H1 (cell line): ENCODE data around the gene ARAP3. TPM values are rescaled to one million over a fixed set of nuclear protein-coding genes. Genes with fewer than 3 reads are reported as not detected.
A peak's percentile ranks its signal among the peaks of the same experiment; 100 is the strongest.

Source experiments
- ASH2L ChIP-seq: fragments of 200-600, 300-600 bp; sonication (generic); IDR thresholded peaks from one replicate; pipeline ENCODE4 v1.7.1; 2017; ENCODE audit warnings: low read length
- CTBP2 ChIP-seq: IDR thresholded peaks from 2 replicates; pipeline ENCODE4 v1.7.0; 2011; ENCODE audit warnings: borderline replicate concordance, mild to moderate bottlenecking, moderate library complexity, mixed read lengths, low read length; ENCODE audit not compliant: insufficient read depth, insufficient read length
- FOSL1 ChIP-seq: IDR thresholded peaks from 2 replicates; pipeline ENCODE4 v1.6.1; 2011; ENCODE audit warnings: mild to moderate bottlenecking, low read depth, low read length, moderate library complexity; ENCODE audit not compliant: insufficient read depth
- HDAC2 ChIP-seq, 2 experiments: fragments of 300-600 bp in 1 of 2; sonication (generic) in 1 of 2; IDR thresholded peaks; 2 replicates each; pipeline ENCODE4 v1.6.1; 2011 to 2012; ENCODE audit warnings: low read depth in 2 of 2, low read length in 2 of 2, mild to moderate bottlenecking in 2 of 2, moderate library complexity in 2 of 2, borderline replicate concordance in 1 of 2, inconsistent platforms in 1 of 2
- POLR2AphosphoS5 ChIP-seq: IDR thresholded peaks from 2 replicates; pipeline ENCODE4 v1.6.1; 2011; ENCODE audit warnings: low read depth, low read length
- RAD21 ChIP-seq, 2 experiments: IDR thresholded peaks in 1 of 2; conservative IDR thresholded peaks in 1 of 2; 2 replicates each; pipeline ENCODE4 v1.6.1; 2011; ENCODE audit warnings: low read depth in 2 of 2, low read length in 2 of 2, improper control_type of control experiment in 1 of 2, inconsistent platforms in 1 of 2, mild to moderate bottlenecking in 1 of 2, moderate library complexity in 1 of 2
- SAP30 ChIP-seq: fragments of 300-600 bp; sonication (generic); IDR thresholded peaks from 2 replicates; pipeline ENCODE4 v1.7.1; 2012; ENCODE audit warnings: low read length, moderate library complexity, mild to moderate bottlenecking, inconsistent platforms; ENCODE audit not compliant: insufficient read depth, insufficient replicate concordance
- SP1 ChIP-seq: IDR thresholded peaks from 2 replicates; pipeline ENCODE4 v1.6.1; 2011; ENCODE audit warnings: low read depth, low read length
- SP4 ChIP-seq: IDR thresholded peaks from 2 replicates; pipeline ENCODE4 v1.6.1; 2012; ENCODE audit warnings: low read length, inconsistent platforms
- SUZ12 ChIP-seq: fragments of 200-600 bp; sonication (generic); IDR thresholded peaks from 2 replicates; pipeline ENCODE4 v1.6.1; 2012; ENCODE audit warnings: mild to moderate bottlenecking, inconsistent platforms, low read length, moderate library complexity, mixed read lengths
- TAF1 ChIP-seq: IDR thresholded peaks from 2 replicates; pipeline ENCODE4 v1.6.1; 2011; ENCODE audit warnings: mild to moderate bottlenecking, low read depth, low read length
- TAF7 ChIP-seq: optimal IDR thresholded peaks from 2 replicates; pipeline ENCODE3; 2011; ENCODE audit warnings: low read depth, mild to moderate bottlenecking, inconsistent platforms, low read length, moderate library complexity, borderline replicate concordance
- polyA plus RNA-seq, 7 experiments: library from polyadenylated mRNA; depleted of rRNA in 3 of 7; stranded (reverse) in 5 of 7; unstranded in 2 of 7; fragments of >200 nt in 5 of 7; fragments of 200-250 nt in 2 of 7; gene quantifications; 1 replicate in 5 of 7; 2 replicates in 1 of 7; 4 replicates in 1 of 7; pipeline versions ENCODE4 v1.2.1 to v1.2.3, GENCODE V29; 2011 to 2013; ENCODE audit warnings: missing spikeins in 2 of 7, mixed read lengths in 2 of 7
- total RNA-seq: library from RNA; stranded (reverse); fragmentation: NEBNext Ultra II Directional; extraction: Animal tissue kit (Norgen Biotek cat#: 25700); gene quantifications from 2 replicates; pipeline ENCODE4 v1.2.1, GENCODE V29; 2021
- TF ChIP-seq, protein P1 (sequence below): IDR thresholded peaks from 2 replicates; pipeline ENCODE4 v1.6.1; 2011; ENCODE audit warnings: low read depth, mild to moderate bottlenecking, low read length; ENCODE audit not compliant: insufficient read depth
- TF ChIP-seq, protein P2 (sequence below), 3 experiments: IDR thresholded peaks; 1 replicate in 2 of 3; 2 replicates in 1 of 3; pipeline versions ENCODE4 v1.5.1 to v1.6.1; 2011; ENCODE audit warnings: low read length in 3 of 3, mild to moderate bottlenecking in 3 of 3, inconsistent platforms in 2 of 3, low read depth in 1 of 3, moderate library complexity in 1 of 3; ENCODE audit not compliant: insufficient read depth in 1 of 3; ENCODE audit errors: control extremely low read depth in 1 of 3
- TF ChIP-seq, protein P3 (sequence below): IDR thresholded peaks from 2 replicates; pipeline ENCODE4 v1.6.1; 2012; ENCODE audit warnings: inconsistent platforms
- TF ChIP-seq, protein P4 (sequence below): IDR thresholded peaks from 2 replicates; pipeline ENCODE4 v1.6.1; 2012; ENCODE audit warnings: low read length, inconsistent platforms

ARAP3 gene
- total and polyA plus RNA-seq, 2 of the 8 experiments (the other 6 are each of a cell fraction or from before 2014, with no cell fraction given) = 14.4 to 48.6 TPM

DNA sequence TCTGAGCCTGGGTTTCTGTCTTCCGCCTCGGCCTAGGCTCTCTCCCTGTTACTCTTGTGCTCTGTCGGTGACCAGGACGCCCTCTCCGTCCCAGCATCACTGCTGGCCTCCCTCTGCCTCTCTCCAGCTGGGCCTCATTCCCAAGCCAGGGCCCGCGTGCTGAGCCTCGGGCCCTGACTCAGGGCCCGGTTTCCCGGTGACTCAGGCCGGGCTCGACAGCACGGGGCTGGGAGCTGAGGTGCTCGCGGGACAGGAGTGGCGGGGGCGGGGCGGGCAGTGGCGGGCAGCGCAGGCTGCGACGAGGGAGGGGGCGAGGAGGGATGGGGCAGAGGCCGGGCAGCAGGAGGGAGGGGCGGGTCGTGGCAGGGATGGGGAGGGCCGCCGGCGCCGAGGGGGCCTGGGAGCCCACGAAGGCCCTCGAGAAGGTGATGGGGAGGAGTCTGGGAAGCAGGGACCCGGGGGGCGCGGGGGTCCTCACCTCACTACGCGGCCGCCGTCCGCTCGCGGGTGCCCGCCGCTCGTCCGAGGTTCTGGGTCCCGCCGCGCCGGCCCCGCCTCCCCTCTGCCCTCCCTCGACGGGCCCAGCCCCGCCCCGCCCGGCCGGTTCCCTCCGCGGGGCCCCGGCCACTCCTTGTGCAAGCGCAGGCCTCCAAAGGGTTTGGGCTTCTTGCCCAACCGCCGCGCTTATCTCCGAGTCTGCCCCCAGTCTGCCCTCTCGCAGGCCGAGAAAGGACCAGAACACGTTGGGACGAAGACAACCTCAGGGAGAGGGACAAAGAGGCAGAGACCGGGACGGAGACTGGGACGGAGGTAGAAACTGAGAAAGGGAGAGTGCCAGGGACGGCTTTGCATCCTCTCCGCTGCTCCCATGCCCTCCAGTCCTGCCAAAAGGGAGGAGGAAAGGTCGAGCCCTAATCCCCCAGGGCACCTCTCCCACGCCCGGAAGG lies at the start of gene ARAP3 (continued):
- TF ChIP-seq, protein P1, sequence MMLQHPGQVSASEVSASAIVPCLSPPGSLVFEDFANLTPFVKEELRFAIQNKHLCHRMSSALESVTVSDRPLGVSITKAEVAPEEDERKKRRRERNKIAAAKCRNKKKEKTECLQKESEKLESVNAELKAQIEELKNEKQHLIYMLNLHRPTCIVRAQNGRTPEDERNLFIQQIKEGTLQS = no peak
- TF ChIP-seq, protein P2, sequence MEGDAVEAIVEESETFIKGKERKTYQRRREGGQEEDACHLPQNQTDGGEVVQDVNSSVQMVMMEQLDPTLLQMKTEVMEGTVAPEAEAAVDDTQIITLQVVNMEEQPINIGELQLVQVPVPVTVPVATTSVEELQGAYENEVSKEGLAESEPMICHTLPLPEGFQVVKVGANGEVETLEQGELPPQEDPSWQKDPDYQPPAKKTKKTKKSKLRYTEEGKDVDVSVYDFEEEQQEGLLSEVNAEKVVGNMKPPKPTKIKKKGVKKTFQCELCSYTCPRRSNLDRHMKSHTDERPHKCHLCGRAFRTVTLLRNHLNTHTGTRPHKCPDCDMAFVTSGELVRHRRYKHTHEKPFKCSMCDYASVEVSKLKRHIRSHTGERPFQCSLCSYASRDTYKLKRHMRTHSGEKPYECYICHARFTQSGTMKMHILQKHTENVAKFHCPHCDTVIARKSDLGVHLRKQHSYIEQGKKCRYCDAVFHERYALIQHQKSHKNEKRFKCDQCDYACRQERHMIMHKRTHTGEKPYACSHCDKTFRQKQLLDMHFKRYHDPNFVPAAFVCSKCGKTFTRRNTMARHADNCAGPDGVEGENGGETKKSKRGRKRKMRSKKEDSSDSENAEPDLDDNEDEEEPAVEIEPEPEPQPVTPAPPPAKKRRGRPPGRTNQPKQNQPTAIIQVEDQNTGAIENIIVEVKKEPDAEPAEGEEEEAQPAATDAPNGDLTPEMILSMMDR (IDR thresholded peaks at IDR 0.05; ENCODE audit: control extremely low read depth in 1 of 3, insufficient read depth in 1 of 3, low read depth in 1 of 3, low read length in 3 of 3) = no peak
- TF ChIP-seq TAF7 (no peak), CTBP2 (no peak), RAD21 (IDR thresholded peaks at IDR 0.05 in 1 of 2, conservative IDR thresholded peaks at IDR 0.05 in 1 of 2; ENCODE audit: low read depth in 2 of 2, low read length in 2 of 2) (no peak), SUZ12 (peak; percentile 24; the same call in 1 of the 2 replicates), SP4 (no peak), SAP30 (no peak), SP1 (no peak), TAF1 (peak; percentile 50; the same call in 1 of the 2 replicates), HDAC2 (IDR thresholded peaks at IDR 0.05; ENCODE audit: borderline replicate concordance in 1 of 2, low read depth in 2 of 2, low read length in 2 of 2) (no peak), FOSL1 (no peak), ASH2L (peak; percentile 47), POLR2AphosphoS5 (no peak)
- TF ChIP-seq, protein P3, sequence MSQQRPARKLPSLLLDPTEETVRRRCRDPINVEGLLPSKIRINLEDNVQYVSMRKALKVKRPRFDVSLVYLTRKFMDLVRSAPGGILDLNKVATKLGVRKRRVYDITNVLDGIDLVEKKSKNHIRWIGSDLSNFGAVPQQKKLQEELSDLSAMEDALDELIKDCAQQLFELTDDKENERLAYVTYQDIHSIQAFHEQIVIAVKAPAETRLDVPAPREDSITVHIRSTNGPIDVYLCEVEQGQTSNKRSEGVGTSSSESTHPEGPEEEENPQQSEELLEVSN = peak; percentile 58
- TF ChIP-seq, protein P4, sequence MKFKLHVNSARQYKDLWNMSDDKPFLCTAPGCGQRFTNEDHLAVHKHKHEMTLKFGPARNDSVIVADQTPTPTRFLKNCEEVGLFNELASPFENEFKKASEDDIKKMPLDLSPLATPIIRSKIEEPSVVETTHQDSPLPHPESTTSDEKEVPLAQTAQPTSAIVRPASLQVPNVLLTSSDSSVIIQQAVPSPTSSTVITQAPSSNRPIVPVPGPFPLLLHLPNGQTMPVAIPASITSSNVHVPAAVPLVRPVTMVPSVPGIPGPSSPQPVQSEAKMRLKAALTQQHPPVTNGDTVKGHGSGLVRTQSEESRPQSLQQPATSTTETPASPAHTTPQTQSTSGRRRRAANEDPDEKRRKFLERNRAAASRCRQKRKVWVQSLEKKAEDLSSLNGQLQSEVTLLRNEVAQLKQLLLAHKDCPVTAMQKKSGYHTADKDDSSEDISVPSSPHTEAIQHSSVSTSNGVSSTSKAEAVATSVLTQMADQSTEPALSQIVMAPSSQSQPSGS = no peak
